ENCODE measurements around the gene LPP. TPM values are rescaled to one million over a fixed set of nuclear protein-coding genes. Genes with fewer than 3 reads are reported as not detected.

LPP gene
- total RNA-seq, 1 experiment from 2014 or later = 264 TPM

GRCh38 chr3:188881954-188882641 is 728.1 kb downstream of the LPP start:
- BruUV-seq (replicated peaks) = no TSS peak
- intact Hi-C loops (cut with micrococcal nuclease; ENCODE audit: unreplicated experiment) = loop anchor here (5.0 kb wide), 1 partner anchor 1140 kb away; no protein-coding TSS in a partner anchor
- Mint-ChIP-seq H3K4me3 (ENCODE audit: low read depth, unreplicated experiment) (peak overlapping the region; percentile 5), H3K4me1 (ENCODE audit: low read depth, unreplicated experiment) (peaks cover 28% of the 10 kb centered on the region), H3K27ac (ENCODE audit: unreplicated experiment) (peak overlapping the region; percentile 79), H3K9me3 (ENCODE audit: low read depth, unreplicated experiment) (no peaks in the 10 kb centered on the region), H3K36me3 (ENCODE audit: insufficient read depth, unreplicated experiment) (peaks cover 13% of the 10 kb centered on the region), H3K27me3 (ENCODE audit: unreplicated experiment) (no peaks in the 10 kb centered on the region)
- CTCF ChIA-PET = interaction anchor here (0.7 to 1.6 kb wide), 6 partner anchors 14 to 1143 kb away, joined by 3 to 7 read pairs (median 4); no protein-coding TSS in a partner anchor
- no peak for DNase-seq
- TF ChIP-seq CTCF (IDR thresholded peaks at IDR 0.05; ENCODE audit: unreplicated experiment) = no peak

GRCh38 chr3:188884299-188885043 is 730.5 kb downstream of the LPP start:
- peaks cover 28% of the 10 kb centered on the region for H3K4me1 Mint-ChIP-seq (ENCODE audit: low read depth, unreplicated experiment)
- TF ChIP-seq CTCF (IDR thresholded peaks at IDR 0.05; ENCODE audit: unreplicated experiment) = no peak
- H3K9me3 Mint-ChIP-seq (ENCODE audit: low read depth, unreplicated experiment) = no peaks in the 10 kb centered on the region
- no peak overlapping the region for H3K27ac Mint-ChIP-seq (ENCODE audit: unreplicated experiment)
- DNase-seq = no peak
- no TSS peak for BruUV-seq (replicated peaks)
- no peak overlapping the region for H3K4me3 Mint-ChIP-seq (ENCODE audit: low read depth, unreplicated experiment)
- no peaks in the 10 kb centered on the region for H3K27me3 Mint-ChIP-seq (ENCODE audit: unreplicated experiment)
- H3K36me3 Mint-ChIP-seq (ENCODE audit: insufficient read depth, unreplicated experiment) = peaks cover 13% of the 10 kb centered on the region
- intact Hi-C loops (cut with micrococcal nuclease; ENCODE audit: unreplicated experiment) = loop anchor here (5.0 kb wide), 1 partner anchor 1142 kb away; no protein-coding TSS in a partner anchor
- CTCF ChIA-PET = interaction anchor here (0.9 kb wide), 1 partner anchor 16 kb away, joined by 3 read pairs; no protein-coding TSS in a partner anchor

- DNase-seq = no peak
- H3K27me3 Mint-ChIP-seq (ENCODE audit: unreplicated experiment) = no peaks in the 10 kb centered on the region
- H3K36me3 Mint-ChIP-seq (ENCODE audit: insufficient read depth, unreplicated experiment) = no peaks in the 10 kb centered on the region
- H3K9me3 Mint-ChIP-seq (ENCODE audit: low read depth, unreplicated experiment) = no peaks in the 10 kb centered on the region
- no peaks in the 10 kb centered on the region for H3K4me1 Mint-ChIP-seq (ENCODE audit: low read depth, unreplicated experiment)
- no peak for TF ChIP-seq CTCF (IDR thresholded peaks at IDR 0.05; ENCODE audit: unreplicated experiment)
- no peak overlapping the region for H3K4me3 Mint-ChIP-seq (ENCODE audit: low read depth, unreplicated experiment)
- CTCF ChIA-PET = no interaction called here
- intact Hi-C loops (cut with micrococcal nuclease; ENCODE audit: unreplicated experiment) = no loop called here
- BruUV-seq (replicated peaks) = no TSS peak
- H3K27ac Mint-ChIP-seq (ENCODE audit: unreplicated experiment) = no peak overlapping the region
These were observed 734.5 kb downstream of the LPP start for GRCh38 chr3:188888321-188889053.

- H3K27me3 Mint-ChIP-seq (ENCODE audit: unreplicated experiment) = no peaks in the 10 kb centered on the region
- no peak overlapping the region for H3K4me3 Mint-ChIP-seq (ENCODE audit: low read depth, unreplicated experiment)
These were observed 735.1 kb downstream of the LPP start for GRCh38 chr3:188889054-188889491.

More at GRCh38 chr3:188889054-188889491, 735.1 kb downstream of the LPP start:
- TF ChIP-seq CTCF (IDR thresholded peaks at IDR 0.05; ENCODE audit: unreplicated experiment) = no peak
- CTCF ChIA-PET = no interaction called here
- no peaks in the 10 kb centered on the region for H3K4me1 Mint-ChIP-seq (ENCODE audit: low read depth, unreplicated experiment)
- H3K9me3 Mint-ChIP-seq (ENCODE audit: low read depth, unreplicated experiment) = no peaks in the 10 kb centered on the region
- intact Hi-C loops (cut with micrococcal nuclease; ENCODE audit: unreplicated experiment) = no loop called here
- BruUV-seq (replicated peaks) = no TSS peak
- no peaks in the 10 kb centered on the region for H3K36me3 Mint-ChIP-seq (ENCODE audit: insufficient read depth, unreplicated experiment)
- H3K27ac Mint-ChIP-seq (ENCODE audit: unreplicated experiment) = no peak overlapping the region
- DNase-seq = no peak
